ENCODE data around the gene LIPJ.
A peak's percentile ranks its signal among the peaks of the same experiment; 100 is the strongest.

The LIPJ gene, protein sequence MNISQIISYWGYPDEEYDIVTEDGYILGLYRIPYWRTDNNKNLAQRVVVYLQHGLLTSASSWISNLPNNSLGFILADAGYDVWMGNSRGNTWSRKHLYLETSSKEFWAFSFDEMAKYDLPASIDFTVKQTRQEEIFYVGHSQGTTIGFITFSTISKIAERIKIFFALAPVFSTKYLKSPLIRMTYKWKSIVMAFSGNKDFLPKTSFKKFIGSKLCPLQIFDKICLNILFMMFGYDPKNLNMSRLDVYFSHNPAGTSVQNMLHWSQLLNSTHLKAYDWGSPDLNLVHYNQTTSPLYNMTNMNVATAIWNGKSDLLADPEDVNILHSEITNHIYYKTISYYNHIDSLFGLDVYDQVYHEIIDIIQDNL

DNA sequence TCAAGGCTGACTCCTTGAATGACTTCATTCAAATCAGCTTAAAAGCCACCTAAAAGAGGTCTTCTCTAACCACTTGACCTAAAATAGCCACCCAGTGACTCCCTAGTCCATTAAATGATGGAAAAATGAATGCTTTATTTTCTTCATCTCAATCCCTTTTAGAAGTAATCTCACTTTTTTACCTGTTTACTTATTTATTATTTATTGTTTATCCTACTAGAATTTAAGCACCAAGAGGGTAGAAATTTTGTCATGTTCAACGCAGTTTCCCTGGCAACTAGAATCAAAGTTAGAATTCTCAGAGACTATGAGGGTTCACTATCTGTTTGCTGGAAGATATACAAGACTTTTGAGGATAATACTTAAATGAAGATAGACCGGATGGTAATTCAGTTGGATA, at the start of gene LIPJ:
LIPJ (plus strand) TSS at position 301 of the 400 bp plus-strand sequence. CDS start 3,926 bp downstream, outside the sequence.
- DNase-seq, result no peak

DNA sequence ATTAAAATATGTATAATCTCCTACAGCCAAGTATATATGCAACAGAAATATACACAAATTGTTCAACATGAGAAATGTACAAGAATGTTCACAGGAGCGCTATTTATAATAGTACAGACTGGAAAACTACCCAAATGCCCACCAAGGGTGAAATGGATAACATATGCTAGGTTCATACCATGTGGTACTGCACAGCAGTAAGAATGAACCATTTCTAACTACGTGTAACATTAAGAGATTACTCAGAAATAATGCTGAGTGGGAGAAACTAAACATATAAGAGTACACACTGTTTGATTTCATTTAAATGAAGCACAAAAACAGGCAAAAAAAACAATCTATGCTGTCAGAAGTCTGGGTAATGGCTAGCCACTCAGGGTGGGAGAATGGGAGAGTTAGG, 49.2 kb upstream of the LIPJ start:
- no peak for DNase-seq

DNA sequence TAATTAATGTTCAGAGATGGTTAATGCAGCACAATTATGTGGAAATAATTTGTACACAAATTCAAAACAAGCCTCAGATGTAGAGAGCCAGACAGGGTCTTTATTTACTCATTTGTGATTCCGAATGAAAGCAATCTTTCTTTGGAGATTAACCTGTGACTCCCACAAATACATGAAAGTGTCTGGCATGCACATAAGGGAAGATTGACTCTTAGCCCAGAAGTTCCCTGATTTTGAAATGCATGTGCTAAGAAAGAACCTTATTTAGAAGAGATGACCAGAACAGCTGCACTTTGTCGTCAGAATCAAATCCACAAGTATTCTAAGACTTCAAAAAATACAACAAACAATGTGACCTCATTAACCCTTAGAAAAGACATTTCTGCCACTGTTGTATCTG, 48.5 kb upstream of the LIPJ start:
- DNase-seq, result no peak

DNA sequence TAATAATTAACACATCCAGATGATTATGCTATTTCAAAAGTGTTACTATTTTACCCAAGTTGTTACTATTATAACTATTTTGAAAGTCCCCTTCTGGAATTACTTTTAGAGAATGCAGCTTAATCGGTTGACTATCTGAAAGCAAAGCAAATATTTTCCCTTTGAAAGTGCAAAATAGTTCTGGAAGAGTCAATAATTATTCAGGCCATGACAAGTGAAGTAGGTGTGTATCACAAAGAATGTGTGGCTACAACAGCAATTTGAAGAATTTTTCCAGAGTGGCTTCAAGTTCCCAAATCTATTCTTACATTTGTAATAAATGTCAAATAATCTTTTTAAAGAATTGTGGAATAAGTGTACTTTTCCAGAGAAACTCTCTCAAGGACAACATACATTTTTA, 46.2 kb upstream of the LIPJ start:
- DNase-seq, result no peak

DNA sequence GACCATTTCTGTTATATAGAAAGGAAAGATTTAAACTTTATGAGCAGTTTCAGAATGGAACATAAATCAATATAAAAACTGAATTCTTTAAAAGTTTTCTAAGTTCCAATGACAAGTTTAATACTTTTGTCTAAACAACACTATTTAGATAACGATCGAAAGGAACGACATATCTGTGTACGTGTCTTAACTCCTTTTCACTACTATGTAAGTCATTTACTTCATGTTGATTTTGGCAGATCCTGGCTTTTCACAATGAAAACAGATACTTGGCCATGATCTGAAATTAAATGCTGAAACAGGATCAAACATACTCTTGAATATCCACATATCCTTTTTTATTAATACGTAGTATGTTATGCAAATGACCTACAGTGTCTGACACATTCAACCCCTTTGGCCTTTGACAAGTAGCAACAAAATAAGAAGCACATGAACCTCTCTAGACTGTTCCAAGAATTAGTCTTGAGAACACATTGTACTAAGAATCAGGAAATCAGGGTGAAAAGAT, 45.4 kb upstream of the LIPJ start:
- DNase-seq, result no peak

DNA sequence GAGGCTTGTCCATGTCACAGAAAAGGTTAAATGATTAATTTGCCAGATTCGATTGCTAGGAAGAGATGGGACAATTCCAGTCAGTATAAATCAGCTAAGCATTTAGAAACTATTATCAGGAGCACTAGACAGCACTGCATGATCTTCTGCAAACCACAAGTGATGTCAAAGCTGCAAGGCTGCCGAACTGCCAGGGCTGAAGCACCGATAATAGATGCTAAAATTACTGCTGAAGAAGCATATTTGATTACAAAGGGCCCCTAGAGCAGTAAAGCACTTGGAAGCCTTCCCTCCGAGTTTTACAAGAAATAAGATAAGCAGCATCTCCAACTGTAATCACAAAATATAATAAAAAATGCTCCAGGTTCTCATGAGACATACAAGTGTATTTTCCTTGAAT, 44.0 kb upstream of the LIPJ start:
- no peak for DNase-seq

DNA sequence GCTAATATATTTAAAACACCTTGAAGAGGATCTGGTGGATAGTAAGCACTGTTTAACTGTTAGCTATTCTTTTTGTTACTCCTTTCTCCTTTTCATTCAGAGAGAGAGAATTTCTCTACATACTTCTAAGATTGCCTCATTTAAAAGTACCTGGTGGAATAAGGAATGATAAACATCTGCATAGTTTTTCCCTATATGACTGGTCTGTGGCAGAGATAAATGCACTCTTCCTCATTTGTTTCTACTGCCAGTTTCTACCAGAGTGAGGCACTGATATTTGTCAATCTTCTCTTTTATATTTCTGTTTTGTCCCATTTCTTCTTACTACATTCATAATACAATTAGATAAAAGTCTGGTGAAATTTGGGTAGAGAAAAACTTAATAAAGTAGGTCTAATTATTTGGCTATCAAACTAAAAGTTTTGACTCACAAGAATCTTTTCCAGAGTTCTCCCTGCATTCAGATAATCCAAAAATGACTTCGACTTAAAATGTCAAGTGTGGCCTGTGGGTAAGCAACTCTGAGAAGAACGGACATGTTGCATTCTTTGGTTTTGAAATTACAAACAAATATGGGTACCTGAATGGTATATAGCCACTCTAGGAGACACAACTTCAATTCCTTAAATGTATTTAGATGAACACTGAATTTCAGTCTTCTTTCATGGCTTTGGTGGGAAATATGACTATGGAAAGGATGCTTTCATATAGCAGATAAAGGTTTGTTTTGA, 42.3 kb upstream of the LIPJ start:
- DNase-seq, result no peak

DNA sequence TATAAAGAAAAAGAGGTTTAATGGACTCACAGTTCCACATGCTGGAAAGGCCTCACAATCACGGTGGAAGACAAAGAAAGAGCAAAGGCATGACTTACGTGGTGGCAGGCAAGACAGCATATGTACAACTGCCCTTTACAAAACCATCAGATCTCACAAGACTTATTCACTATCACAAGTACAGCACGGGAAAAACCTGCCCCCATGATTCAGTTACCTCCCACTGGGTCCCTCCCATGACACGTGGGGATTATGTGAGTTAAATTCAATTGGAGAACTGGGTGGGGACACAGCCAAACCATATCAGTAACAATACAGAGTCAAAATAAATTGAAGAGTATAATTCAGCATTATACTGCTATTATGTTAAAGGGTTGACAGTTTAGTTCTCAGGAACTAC, 41.2 kb upstream of the LIPJ start:
- DNase-seq, result no peak

DNA sequence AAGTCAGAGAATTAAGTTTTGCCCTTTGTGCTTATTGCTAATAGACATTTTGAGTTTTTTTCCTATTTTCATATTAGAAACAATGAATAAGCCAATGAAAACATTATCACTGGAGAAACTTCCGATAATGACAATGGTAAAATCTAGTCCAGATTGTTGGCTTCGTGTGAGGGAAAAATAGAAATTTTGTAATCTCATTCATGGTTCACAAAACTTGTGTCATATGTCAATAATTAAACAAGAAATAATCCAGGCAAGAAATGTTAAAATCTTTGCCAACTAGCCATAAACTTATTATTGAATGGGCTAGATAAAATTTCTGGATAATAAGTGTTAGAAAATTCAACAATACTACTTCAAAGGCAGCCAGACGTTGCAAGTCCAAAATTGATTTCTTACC, 40.1 kb upstream of the LIPJ start:
- no peak for DNase-seq

DNA sequence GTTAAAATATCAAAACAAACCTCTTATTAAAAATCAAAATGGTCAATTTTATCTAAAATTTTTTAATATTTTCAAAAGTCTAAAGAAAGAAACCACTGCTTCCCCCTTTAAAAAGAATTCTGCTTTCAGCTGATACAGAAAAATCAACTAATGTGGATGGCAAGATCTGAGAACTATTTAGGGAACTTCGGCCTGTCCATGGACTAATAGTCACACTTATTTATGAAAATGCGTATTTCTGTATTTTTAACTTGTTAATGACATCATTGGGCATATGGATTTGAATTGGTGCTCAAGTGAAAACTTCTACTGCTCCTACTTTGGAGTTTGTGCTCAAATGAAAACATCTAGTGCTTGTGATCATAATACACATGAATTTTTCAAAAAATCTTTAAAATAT, 35.3 kb upstream of the LIPJ start:
- DNase-seq, result no peak

DNA sequence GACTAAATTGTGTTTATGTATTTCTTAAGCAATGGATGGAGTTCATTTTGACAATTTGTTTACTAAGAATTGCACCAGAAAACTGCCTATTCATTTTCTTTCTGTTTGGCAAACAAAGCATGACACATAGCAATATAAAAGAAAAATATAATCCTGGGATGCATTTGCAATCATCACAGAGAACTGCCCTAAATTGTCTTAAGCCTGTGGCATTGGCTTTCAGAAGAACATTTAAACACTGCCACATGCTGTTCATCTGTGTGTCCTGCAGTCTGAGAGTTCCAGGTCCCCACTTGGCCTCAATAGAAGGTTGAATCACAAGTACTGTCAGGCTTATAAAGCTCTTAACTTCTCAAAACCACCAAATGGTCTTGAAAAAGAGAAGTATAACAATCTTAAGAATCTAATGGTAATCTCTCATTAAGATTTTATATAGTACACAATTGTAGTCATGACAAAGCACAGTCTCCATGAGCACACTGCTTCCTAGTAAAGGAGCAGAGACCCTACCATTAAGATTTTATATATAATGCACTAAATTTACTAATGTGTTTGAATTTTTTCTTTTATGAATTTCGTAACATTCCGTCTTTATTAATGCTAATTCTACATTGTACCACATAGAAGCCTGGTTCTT, 33.3 kb upstream of the LIPJ start:
- DNase-seq, result peak in 22 of 56 donors; percentile 0 to 59 (median 8)

DNA sequence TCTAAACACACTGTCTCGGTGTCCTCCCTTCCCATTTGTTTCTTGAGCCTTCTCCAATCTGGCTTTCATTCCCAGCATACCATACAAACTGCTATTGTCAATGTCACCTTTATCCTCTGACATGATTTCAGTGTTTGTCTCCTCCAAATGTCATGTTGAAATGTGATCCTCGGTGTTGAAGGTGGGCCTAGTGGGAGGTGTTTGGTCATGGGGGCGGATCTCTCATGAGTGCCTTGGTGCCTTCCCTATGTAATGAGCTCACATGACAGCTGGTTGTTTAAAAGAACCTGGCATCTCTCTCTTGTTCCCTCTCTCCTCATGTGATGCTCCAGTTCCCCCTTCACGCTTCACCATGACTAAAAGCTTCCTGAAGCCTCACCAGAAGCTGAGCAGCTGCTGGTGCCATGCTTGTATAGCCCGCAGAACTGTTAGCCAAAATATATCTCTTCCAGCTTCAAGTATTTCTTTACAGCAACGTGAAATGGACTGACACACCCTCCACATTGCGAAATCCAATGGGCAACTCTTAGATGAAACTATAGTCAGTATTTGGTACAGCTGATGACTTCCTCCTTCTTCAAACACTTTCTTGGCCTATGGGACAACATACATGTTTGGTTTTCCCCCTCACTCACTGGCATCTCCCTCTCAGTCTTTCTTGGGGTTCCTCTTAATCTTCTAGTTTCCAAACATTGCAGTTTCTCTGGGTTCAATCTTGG, 31.2 kb upstream of the LIPJ start:
- no peak for DNase-seq

DNA sequence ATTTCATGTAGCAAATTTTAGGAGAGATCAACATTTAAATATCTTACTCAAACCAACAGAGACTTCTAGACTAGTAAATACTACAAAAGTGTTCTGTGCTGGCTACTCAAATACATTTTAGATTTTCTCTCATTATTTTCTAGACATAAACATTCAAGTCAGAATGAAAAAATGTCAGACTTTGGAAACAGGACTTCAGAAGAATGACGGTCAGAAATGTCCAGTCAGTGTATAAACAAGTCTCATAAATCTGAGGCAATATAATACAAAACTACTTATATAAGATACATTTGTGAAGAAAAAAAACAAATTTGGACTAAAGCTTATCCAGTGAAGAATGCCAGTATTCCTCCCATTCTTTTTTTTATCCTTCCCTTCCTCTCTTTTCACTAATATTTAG, 29.3 kb upstream of the LIPJ start:
- no peak for DNase-seq

DNA sequence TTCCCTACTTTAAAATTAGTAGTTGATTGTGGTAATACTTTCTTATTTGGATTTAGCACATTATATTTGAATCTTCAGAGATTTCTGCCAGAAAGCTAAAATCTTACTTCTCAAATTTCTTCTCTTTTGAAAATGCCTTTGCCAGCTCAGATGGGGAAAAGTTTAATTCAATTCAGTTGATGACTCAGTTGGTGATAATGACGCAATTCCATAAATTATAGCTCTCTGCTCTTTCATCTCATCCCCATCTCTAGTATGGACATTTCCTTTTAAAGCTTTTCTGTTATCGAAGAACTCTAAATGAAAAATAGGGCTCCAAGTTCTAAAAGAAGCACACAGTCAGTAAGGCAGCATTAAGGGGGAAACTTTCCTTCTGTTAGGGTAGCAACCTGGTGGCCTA, 28.9 kb upstream of the LIPJ start:
- DNase-seq, result no peak

DNA sequence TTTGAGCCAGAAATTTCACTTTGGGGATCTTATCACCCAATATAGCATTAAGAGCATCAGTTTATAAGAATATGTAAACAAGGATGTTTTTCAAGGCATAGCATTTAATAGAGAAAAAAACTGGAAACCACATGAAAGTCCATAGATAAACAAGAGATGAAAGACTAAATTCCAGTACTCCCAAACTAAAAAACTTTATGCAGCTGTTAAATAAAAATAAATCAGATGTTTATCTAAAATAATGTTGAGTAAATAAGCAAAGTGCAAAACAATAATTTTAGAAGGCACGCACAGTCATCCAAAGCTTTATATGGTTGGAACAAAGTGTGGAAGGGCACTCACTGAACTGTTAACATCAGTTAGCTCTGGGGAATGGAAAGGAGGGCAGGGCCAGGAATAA, 24.4 kb upstream of the LIPJ start:
- no peak for DNase-seq

DNA sequence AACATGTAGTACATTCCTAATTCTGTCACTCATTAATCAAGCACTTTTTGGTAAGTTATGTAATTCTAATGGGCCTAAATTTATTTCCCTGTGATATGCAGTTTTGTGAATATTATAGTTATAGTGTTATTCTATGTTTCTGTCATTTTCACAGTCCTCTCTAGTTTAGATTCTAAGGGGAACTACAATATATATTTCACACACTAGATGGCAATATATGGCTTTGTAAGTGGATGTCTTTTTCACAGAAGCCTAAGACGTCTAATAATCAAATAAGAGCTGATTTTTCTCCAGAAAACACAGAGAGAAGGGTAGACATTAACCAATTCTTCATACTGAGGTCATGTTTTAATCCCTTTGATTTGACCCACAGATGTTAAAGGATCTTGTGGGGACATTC, 21.5 kb upstream of the LIPJ start:
- no peak for DNase-seq

DNA sequence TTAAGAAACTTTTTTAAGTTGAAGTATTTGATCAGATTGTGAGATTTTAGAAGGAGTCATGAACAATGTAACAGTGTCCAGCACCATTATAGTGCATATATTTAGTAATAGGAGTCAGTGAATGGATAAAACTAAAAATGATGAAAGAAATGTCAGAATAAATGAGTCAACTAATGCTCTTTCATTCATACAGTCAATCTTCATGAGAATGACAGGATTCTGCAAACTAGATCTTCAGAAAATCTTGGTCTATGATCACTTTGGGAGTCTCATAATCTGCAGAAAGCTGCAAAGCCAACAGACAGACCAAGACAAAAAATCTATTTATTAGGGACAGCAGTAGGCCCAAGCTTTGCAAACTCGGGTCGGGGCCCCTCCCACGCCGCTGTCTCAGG, 4.2 kb upstream of the LIPJ start:
- DNase-seq, result no peak

DNA sequence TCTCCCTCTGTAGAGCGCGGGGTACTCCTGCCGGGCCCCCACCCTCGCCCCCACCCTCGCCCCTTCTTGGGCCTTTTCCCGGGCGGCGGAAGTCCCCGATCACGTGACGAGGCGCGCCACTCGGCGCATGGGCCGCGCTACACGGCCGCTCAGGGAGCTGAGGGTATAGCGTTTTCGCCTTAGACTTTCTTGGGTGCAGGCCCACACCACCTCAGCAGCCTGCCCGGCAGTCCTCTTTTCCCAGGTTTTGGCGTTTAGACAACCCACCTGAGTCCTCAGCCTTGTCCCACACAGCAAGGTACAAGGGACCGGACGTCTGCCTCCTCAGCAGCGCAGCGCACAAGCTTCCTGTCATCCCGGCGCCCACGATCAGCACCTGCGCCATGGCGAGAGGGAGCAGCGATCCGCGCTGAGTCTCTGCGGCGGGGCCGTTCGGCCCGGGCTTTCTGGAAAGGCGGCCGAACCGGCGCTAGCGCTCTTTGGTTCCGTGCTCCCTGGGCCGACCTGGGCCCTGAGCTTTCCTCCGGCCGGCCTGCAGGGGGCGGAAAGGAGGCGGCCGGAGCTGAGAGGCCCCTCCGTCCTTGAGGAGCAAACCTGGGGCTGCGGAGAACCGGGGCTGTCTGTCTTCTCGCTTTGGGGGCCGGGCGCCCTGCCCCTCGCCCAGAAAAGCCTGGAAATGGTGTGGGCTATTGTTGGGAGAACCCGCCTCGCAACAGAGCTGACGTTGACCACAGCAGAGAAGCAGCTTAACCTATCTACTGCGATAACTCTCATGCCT, 3.6 kb upstream of the LIPJ start, which contains the start of gene RNLS:
RNLS (minus strand) TSS at position 513 of the 778 bp plus-strand sequence.
- peak; percentile 6 to 93 (median 78) for DNase-seq

DNA sequence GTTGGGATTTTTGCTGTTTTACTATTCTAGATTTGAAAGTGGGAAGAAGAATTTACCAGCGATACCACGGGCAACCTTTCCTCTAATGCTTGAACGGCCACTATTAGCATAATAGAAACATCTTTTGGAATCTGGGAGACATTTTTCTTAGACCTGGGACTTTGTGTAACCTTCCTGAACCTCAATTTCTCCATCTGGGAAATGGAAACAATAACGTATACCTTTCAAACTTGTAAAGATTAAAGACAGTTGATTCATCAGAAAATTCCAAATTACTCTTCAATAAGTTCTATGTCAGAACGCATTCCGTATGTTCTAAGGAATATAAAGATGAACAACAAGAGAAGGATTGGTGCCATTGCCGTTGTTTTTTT, 3.0 kb upstream of the LIPJ start:
- DNase-seq, result no peak

DNA sequence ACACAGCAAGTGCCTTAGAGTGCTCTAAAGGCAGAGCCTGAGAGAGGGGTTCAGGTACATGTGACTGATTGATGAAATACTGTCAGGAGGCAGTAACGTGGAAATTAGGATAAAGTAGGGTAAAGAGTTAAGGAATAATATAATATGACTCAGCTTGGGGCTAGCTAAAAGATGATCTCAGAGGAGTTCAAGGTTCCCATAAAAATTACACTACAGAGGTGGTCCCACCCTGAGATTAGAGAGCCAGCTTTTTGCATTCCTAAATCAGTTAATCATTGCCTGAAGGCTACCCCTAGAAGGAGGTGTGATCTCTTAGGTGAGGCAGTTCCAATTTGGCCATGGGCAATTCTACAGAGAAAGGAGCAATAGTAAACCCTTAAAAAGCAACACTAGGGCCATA, 5.8 kb downstream of the LIPJ start:
- DNase-seq, result no peak

DNA sequence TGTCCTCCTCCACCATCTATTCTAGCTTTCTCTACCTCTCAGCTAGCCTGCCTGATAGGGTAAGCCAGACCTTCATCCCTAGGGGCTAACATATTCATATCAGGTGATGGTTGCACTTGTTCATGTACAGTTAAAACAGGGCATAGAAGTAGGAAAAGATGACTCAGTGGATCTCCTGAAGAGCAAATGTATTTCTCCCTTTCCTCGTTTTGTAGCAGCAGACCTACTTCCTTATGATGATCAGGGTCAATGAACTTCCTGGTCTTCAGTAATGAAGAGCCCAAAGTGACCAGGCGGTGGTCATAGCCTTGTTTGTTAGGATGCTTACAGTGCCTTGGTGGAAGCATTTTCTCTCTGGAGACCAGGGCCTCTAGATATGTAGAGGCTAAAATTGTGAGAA, 6.3 kb downstream of the LIPJ start:
- no peak for DNase-seq
